HK-2 (cell line): Measurements from ENCODE around the gene CD81.
A peak's percentile ranks its signal among the peaks of the same experiment; 100 is the strongest.

Experiments
- DNase-seq: peaks from one replicate; pipeline ENCODE4 v3.0.0-alpha.2; 2018; ENCODE audit not compliant: unreplicated experiment

CD81 gene

DNA sequence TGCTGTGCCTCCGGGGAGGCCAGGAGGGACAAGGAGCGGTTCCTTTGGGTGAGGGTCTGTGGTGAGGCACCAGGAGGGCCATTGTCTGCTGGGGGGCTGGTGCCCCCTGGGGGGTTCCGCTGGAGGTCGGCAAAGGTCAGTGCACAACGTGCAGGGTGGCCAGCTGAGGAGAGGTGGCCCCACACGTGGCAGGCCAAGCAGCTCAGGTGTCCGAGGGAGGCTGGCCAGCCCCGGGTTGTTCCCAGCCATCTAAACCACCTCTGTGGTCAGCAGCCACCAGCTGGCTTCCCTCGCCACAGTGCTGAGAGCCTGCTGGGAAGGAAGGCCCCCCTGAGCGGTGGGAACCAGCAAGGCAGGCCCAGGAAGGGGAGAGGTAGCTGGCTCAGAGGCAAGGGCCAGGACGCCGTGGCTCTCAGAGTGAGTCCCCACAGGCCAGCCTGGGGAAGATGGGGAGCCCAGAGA lies 27.7 kb downstream of the CD81 start:
- no peak for DNase-seq

DNA sequence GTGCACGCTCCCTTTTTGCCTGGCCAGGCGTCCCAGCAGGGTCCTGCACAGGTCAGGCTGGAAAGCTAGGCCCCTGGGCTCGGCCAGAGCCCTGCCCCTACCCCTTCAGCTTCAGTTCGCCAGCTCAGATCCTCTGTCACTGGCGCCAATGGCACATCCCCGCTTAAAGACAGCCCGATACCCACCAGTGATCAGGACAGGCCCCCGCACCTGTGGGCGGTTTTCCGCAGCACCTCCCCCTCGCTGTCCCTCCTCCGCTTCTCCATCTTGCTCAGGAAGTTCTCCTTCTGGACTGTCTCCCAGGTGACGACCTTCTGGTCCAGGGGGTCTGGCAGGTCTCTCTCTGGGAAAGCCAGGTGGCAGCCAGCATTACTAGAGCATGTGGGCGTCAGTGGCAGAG lies 29.3 kb downstream of the CD81 start:
- DNase-seq: no peak

DNA sequence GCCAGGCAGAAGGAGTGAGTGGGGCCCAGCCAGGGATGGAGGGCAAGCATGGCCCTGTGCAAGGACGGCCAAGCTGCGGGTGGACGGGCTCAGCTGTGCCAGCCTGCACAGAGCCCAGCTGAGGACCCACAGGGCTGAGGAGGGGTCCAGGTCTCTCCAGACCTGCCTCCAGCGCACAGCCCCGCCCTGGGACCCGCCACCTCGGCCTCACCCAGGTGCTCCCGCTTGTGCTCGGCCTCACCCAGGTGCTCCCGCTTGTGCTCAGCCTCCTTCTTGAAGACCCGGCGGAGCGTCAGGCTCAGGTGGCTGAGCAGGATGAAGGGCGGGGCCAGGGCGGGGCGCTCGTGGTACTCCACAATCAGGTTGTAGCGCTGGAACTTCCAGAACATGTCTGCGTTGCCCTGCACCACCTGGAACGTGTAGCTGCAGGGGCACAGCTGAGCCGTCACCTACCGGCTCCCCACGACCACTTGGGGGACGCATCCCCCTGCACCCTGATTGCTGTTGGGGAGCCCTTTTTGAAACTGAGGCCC lies 29.8 kb downstream of the CD81 start:
- no peak for DNase-seq

DNA sequence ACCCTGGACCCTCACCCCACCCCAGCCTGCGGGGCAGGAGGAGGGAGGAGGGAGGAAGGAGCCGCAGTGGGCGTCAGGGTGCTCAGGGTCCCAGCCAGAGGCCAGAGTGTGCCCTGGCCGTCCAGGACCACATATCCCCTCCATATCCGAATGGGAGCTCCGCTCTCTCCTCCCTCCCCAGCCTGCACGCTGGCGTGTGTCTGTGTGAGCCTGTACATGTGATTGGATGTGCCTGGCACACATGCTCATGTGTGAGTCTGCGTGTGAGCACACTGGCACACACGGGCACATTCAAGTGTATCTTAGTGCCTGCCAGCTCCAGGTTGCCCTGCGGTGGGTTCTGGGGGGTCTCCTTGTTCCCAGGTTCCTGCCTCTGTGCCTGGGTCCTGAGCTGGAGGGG lies 31.6 kb downstream of the CD81 start:
- no peak for DNase-seq

DNA sequence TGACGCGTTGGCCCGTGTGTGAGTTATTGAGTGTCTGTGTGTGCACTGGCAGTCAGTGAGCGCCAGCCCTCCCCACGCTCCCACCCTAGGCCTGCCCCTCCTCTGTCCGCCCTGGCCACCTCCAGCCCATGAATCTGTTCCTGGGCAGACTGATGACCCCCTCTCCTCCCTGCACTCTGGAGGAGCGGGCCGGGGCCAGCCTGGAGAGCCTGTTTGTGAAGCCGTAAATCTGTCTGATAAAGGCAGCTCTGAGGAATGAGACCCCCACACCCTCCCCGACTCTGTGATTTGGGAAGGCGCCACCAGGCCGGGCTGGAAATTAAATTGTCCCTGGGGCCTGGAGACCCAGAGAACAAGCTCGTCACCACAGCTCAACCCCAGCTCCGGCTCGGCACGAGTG lies 32.0 kb downstream of the CD81 start:
- no peak for DNase-seq

DNA sequence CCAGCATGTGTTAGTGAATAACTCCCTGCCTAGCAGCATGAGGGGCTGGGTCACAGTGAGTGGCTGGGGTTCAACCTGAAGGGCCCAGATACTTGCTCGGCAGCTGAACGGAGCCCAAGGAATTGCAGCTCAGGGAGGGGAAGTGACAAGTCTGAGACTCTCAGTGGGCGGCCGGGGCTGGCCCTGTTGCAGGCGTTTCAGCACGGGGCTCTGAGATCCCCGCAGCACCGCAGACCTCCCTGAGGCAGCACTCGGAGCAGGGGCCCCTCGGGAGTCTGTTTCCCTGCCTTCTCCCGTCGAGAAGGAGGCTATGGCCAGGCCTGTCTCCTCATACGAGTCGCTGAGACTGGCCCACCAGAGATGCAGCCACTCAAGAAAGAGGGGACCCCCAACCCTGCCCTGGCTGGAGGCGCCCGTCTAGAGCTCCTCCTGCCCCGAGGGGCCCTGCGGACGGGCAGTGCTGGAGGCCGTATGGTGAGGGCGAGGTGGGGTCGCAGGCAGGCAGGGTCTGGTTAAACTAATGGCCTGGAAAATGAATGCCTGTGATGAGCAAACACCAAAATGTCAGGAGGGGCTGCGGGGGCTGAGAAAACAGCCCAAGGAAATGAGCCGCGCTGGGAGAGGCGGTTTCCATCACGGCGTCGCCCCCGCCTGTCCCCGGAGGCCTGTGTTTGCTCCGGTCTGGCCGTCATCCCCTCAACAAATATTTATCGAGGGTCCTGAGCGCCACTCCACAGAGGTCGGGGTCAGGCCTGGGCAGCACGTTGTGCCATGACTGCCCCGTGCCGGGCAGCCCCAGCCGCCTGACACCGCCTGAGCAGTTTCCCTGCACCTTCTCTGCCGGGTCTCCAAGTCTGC lies 32.7 kb downstream of the CD81 start:
- DNase-seq: no peak

DNA sequence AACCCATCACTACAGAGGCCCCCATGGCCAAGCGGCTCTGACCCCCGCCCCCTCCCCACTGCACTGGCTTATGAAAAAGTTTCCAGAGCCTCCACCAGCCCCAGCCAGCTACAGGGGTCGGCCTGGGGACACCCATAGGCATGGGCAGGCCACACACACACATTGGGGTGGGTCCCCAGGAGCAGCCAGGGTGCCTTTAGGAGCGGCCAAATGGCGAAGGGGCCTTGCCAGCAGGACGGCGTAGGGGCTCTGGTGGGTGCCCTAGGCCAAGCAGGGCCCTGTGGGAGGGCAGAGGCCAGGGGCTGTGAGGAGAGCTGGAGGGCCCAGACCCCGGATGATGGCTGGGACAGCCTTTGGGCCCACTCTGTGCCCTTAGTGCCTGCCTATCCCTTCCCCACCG lies 33.5 kb downstream of the CD81 start:
- DNase-seq: no peak

DNA sequence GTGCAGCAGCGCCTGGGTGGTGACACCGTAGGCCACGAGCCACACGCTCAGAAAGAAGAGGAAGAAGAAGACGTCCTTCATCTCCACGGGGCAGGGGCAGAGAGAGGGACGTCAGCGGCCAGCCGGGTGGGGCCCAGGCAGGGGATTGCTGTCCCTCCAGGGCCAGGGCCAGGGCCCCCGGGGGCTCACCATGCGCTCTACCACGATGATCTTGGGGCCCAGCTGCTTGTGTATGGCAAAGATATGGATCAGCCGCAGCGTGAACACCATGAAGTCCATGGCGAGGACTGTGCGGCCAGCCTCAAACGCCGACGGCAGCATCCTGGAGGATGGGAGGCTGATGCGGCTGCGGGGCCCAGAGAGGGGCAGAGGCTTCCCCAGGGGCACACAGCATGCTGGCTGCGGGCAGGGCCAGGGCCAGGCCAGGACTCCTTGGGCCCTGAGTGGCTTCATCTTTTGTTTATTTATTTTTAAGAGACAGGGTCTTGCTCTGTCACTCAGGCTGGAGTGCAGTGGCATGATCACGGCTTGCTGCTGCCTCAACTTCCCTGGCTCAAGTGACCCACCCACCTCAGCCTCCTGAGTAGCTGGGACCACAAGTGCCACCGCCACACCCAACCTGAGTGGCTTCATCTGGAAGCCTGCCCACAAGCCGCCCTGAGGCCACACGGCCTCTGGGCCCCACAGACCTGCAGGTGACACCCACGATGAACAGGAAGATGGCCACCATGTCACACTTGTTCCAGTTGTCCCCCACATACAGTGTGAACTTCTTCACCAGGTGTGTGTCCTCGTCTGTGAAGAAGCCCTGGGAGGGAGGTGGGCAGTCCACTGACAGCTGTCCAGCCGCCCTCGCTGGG lies 34.6 kb downstream of the CD81 start:
- DNase-seq: no peak

DNA sequence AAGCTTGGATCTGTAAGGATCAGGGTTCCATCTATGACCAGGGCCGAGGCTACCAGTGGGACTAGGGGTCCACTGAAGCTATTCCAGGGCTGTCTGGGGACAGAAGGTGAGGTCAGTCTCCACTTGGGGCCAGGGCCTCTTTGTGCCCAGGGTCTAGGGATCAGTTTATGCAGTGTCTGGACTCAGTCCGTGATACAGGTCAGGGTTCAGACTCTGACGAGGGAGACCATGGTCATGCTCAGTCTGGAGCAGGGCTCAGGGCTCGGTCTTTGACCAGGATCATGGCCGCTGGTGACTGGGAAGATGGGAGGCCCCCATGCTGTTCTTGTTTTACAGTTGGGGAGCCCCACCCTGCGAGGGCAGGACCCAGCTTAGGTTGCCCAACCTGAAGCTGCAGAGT lies 35.2 kb downstream of the CD81 start:
- DNase-seq: no peak

DNA sequence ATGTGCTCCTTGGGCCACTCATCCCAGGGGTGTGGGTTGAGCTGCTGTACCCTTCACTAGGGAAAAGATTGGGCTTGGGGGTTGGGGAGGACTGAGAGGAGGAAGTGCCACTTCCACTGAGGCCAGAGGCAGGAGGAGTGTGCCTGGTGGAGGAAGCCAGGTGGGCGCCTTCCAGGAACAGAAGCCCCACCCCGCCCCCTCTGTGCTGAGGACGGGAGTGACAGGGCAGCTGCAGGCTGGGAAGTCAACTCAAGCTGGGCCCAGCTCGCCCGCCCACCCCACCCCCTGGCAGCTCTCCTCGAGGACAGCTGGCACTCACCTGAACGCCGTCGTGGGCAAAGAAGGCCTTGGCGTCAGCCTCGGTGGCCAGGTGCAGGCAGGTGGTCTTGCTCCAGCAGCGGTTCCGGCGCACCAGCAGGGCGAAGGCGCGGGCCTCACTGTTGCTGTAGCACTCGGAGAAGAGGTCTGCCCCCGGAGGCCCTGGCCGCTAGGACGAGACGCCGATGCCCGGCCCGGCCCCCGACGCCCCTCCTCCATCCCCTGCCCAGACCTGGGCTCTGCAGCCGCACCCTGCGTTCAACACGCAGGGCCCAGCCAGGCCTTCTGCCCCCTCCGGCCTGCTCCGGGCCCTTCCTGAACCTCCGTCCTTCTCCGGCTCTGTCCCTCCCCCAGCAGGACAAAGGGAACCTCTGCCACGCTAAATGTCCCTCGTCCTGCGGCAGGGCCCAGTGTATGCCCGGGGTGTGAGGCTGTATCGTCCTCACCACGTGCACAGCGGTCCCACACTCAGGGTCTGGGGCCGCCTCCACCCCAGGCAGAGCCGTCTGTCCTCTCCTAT lies 36.9 kb downstream of the CD81 start:
- no peak for DNase-seq

DNA sequence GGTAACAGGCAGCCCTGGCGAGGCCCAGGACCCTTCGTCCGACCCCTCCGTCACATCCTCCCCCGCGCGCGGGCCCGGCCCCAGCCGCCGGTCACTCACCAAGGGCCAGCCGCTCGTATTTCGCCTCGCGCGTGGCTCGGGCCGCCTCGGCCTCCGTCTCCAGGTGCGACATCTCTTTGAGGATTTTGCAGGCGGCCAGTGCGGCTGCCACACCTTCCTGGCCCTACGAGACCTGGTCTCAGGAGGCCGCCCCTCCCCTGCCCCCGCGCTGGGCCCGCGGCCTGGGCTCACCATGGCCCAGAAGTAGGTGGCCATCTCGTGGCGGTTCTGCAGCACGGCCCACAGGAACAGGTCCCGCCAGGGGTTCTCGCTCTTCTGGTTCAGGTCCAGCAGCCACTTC lies 37.5 kb downstream of the CD81 start:
- no peak for DNase-seq

DNA sequence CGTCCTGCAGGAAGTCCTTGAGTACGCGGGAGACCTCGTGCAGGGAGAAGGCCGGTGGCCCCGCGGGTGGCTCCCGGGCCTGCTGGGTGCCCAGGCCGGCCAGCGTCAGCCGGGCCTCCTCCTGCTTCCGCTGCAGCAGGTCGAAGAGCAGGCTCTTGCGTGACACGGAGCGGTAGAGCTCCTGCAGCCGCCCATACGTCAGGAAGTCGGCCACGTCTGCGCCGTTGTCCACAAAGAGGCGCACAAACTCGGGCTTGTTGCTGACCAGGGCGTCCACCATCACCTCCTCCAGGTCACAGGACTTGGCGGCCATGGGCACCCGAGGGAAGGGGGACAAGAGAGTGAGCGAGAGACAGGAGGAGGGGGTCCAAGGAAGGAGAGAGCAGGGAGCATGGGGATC lies 38.1 kb downstream of the CD81 start:
- DNase-seq: no peak

DNA sequence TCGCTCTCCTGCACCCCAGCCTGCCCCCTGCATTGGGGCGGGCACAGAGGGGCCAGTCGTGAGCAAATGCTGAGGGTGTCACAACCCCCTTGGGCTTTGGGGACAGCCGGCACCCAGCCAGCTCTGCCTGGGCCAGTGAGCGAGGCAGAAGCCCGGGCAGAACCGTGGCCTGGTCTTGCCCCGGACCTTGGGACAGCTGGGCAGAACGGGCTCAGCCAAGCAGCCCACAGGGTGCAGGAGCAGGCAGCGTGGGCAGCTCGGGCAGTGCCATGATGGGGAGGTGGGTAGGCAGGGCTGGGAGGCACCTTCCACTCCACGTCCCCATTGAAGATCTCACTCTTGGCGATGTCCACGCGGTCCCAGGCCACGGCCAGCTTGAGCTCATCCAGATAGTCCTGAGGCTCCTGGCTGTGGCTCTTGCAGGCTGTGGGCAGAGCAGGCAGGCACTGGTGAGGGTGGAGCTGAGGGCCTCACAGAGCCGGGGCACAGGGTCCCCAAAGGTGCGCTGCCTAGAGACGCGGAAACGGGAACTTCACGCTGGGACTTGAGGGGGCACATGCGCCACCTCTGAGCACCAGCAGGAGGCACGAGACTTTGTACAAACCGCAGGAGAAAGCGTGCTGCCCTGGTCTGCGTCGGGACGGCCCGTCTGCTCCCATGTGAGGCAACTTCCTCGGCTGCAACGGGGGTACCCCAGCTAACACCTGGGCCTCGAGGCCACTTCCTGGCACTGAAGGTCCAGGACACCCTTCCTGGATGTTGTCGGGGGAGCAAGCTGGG lies 38.7 kb downstream of the CD81 start:
- no peak for DNase-seq

DNA sequence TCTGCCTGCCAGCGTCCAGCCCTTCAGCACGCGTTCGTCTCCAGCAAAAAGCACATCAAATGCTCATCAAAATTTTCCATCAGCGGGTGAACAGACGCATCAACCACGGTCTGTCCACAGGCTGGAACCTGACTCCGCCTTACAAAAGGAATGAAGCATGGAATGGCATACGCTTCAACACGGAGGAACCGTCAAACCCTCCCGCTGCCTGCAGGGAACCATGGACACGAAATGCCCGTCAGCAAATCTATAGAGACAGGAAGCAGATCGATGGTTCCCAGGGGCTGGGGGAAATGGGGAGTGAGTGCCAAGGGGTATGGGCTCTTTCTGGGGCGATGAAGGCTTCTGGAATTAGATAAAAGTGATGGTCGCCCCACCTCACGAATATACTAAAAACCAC lies 39.7 kb downstream of the CD81 start:
- DNase-seq: no peak

DNA sequence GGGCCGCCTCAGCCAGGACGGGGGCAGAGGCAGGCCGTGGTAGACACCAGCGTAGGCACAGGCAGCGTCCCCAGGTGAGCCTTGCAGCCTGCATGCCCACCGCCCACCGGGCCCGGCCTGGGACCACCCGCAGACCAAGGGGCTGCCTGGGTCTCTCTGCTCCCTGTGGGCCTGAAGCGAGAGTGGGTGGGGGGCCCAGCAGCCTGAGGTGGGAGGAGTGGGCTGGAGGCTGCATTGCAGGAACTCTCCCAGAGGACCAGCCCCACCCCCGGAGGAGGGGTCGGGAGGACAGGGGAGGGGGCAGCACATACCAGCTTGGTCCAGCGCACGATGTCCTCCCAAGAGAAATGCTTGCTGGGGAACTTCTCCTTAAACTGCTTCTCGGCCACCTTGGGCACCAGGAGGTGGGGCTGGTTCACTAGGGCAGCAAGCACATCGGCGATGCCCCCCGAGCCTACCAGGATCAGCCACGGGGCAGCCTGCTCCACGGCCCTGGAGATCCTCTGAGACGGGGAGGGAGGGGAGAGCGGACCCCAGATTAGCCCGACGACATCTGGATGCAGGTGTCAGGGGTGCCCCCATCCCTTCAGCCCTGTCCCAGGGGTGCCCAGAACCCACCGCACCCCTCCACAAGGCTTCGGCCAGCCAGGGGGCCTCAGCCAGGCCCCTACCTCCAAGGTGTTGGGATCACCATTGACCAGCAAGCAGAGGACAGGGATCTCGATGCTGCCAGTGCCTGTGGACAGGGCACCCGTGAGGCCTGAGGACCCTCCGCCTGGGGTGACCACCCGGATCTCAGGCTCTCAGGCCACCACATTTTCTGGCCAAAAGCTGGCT lies 41.0 kb downstream of the CD81 start:
- no peak for DNase-seq

DNA sequence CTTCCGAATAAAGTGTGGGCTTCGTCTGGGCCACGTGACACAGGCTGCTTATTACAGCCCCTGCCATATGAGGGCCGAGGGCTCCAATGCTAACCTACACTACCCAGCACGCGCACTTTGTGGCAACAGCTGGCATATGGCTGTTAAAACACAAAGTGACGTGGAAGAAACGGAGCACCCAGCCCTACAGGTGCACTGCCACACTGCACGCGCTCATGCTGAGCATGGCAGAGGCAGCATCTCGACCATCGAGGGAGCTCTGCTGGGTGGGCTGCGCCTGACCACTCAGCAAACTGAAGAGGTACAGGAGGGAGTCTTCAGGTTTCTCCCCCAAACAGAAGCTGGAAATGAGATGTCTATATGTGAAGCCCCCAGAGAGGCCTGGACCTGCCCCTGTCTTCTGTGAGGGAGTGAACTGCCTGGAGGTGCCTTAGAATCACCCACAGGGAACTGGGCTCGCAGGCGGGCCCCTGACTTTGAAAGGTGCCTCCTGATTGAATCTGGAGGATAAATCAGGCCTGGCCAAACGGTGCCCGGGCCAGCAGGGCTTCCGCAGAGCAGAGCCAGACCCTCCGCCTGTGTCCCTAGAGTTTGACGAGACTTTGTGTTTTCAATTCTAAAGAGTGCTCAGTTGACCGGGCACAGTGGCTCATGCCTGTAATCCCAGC lies 41.7 kb downstream of the CD81 start:
- no peak for DNase-seq

DNA sequence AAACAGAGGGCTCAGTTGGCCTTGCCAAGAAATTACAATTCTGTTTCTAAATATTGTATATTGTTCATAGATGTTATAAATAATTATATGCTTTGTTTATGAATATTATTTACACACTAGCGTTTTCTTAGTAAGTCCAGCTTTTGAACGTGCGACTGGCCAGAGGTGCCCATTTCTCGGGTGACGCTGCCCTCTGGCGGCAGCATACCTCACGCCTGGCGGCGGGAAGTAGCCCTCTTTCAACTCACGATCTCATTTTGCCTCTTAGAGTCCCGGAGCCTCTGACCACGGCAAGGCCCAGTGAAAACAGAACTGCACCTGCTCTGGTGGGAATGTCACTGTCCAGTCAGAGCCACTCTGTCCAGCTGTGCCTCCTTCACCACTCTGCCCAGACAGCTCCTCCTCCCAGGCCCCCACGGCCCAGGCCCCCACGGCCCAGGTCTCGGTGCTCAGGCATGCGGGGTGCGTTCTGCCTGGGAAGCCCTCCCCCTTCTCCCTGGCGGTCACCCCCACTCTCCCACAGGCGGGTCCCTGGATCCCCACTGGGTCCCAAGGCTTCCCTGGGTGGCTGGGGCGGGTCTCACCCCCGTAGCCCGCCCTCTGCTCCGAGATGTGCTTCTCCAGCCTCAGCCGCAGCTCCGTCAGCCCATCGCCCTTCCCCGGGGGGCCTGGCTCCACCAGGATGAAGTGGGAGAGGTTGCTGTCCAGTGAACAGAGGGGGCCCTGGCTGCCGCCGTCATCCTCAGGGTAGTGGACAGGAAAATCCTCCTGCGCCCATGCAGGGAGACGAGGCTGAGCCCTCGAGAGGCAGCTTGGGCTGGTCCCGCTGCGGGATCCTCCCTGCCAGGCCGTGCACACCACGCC lies 42.8 kb downstream of the CD81 start:
- DNase-seq: peak; percentile 66

DNA sequence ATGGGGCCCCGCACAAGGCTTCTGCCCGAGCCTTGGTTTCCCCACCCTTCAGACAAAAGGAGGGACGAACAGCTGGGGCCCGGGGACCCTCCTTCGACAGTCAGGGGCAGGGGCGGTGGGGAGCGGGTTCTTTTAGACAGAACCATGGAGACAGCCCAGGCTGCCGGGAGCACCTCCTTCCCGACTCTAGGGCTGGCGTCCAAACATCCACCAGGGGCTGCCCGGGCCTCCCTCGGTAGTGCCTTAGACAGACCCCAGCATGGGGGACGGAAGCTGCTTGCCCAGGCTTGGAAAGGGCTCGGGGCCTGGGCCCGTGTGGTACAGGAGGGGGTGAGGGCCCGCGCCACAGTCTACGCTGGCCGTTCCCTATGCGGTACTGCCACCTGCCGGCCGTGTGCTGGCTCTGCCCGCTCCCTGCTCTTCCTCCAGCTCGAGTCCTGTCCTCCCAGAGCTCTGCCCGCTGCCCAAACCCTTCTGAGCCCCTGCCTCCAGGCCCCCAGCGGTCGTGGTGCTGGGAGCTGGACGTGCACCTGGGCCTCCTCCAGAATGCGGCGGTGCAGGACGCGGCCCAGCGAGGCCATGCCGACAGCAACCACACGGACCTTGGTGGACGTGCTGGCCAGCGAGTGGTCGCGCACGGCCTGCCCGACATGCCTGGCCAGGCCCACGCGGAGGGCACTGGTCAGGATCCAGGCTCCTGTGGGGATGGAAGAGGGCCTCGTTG lies 43.6 kb downstream of the CD81 start:
- peak; percentile 60 for DNase-seq
